GM18868 (cell line): ENCODE results near the gene GLCE.
A peak's percentile ranks its signal among the peaks of the same experiment; 100 is the strongest.

Source experiments
- ATAC-seq: cut with Tn5 transposase; IDR thresholded peaks from one replicate; pipeline ENCODE4 v1.9.1; 2021; ENCODE audit warnings: mild to moderate bottlenecking, moderate library complexity; ENCODE audit not compliant: unreplicated experiment

The GLCE gene

DNA sequence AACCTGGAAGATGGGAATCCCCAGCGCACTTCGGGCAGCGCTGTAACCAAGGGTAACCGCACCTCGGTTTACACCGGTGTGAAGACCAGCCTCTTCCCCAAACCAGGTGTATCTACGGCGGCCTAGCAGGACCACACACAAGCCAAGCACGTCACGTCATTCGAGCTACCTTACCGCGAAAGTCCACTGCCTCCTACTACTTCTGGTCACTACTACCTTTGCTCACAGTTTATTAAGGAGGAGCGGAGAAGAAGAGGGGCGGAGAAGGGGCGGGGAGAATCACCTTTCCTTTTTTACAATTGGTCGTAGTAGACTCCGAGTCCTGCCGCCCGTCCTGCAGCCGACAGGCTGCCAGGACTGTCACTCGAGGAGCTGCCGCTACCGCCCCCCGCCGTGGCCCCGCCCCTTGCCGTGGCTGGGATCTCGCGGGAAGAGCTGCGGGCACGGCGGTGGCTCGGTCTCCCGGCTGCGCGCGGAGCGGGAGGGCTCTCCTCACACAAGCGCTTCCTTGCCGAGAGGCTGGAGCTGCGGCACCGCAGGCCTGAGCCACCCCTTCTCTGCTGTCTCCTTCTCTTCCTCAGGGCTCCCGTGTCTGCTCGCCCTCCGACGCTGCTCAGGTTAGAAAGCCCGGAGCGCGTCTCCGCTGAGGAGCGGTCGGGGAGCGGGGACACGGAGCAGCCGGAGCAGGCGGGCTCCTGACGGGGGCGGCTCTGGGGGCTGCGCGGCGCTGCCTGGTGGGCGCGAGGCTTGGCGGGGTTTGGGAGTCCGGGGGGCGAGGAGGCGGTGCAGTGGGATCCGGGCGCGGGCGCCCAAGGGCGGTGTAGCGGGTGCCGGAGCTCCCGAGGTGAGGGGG is at the start of gene GLCE:
GLCE (plus strand) TSS at position 495 of the 853 bp plus-strand sequence. CDS start 95,172 bp downstream, outside the sequence.
- ATAC-seq = peak; percentile 97

DNA sequence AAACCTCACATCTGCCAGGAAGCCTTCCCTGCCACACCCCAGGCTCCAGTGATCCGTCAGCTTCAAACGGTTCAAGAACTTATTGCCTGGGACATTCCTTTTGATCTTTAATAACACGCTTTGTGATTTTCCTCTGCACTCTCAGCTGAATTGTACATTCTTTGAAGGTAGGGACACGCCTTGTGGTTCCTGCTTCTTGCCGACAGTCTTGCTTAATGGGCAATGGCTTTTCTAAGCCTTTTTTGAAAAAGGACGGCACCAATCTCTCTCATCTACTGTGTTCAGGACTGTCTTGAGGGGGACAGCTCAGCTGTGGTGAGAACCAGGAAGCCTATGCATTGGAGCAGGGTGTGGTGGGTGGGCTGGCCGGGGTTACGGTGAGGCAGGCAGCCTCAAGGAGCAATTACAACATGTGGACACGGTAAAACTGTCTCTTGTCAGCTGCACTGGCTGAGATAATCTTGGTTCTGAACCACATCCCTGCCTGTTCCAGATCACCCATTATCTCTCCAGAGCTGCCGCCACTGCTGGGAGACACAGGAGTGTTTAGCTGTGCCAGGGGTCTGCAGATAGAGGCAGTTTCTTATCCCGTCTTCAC is 46.0 kb upstream of the GLCE start:
- no peak for ATAC-seq

DNA sequence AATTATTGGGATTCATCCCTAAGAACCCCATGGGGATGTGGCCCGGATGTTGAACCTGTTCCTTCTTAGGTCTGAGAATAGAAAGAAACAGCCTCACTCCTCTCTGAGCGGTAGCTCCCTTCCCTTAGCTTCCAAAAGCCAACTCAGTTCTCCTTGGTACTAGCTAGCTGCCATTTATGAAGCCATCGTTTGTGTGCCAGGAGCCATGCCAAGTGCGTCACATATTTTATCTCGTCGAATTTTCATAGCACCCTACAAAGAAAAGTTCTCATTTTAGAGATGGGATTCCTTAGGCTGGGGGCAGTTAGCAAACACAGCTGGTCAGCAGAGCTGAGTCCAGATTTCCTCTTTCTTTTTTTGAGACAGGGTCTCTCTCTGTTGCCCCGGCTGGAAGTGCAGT is 45.4 kb upstream of the GLCE start:
- no peak for ATAC-seq

DNA sequence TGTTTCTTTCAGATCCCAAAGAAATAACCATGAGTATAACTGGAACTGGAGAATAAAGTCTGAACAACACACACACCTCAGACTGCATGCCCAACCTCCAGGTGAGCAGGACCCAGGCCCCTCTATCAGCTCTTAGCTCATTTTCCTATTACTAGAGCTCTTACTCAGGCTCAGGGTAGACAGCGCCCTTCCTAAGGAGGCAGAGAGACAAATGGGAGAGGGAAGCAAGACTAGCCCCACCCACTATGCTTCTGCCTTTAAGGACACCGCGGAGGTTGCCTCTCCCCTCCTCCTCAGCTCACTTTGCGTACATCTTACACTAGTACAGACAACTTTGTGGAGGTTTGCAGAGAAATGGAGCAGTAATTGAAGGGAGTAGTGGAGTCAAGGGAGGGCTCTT is 44.0 kb upstream of the GLCE start:
- ATAC-seq = no peak

DNA sequence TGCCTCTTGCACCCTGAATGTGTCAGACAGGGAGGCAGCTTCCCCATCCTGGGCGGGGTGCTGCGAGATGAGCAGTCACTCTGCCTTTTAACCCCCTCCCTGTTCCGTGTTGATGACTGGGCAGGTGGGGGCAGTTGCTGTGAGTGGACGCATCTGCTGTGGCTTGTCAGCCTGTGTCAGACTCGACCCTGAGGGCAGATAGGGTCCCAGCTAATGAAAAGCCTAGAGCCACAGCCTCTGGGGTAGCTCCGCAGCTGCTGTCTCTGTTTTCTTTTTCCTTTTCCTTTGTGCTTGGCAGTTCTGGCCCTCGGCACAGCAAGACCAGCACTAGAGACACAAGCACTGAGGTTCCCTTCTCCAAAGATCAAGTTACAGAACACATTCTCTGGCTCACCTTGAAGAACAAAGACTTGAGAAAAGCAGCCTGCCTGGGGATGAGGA is 43.0 kb upstream of the GLCE start:
- ATAC-seq = no peak

GRCh38 chr15:69118089-69118488 is 42.3 kb upstream of the GLCE start:
- ATAC-seq = no peak

DNA sequence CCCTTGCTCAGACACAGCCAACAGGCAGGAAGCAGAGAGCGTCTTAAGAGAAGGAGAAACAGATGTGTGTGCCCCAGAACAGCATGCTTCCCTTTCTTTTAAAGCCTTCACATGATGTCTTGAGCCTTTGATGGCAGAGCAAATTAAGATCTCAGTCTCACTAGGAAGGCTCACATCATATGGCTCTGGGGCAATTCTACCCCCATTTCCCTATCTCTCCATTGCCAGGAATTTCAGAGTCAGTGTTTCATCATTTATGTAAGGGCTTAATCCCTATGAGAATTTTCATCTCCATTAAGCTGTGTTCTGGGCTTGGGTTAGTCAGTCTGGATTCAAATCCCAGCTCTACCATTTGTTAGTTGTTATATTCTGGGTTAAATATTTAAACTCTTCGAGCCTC is 41.4 kb upstream of the GLCE start:
- ATAC-seq = no peak

DNA sequence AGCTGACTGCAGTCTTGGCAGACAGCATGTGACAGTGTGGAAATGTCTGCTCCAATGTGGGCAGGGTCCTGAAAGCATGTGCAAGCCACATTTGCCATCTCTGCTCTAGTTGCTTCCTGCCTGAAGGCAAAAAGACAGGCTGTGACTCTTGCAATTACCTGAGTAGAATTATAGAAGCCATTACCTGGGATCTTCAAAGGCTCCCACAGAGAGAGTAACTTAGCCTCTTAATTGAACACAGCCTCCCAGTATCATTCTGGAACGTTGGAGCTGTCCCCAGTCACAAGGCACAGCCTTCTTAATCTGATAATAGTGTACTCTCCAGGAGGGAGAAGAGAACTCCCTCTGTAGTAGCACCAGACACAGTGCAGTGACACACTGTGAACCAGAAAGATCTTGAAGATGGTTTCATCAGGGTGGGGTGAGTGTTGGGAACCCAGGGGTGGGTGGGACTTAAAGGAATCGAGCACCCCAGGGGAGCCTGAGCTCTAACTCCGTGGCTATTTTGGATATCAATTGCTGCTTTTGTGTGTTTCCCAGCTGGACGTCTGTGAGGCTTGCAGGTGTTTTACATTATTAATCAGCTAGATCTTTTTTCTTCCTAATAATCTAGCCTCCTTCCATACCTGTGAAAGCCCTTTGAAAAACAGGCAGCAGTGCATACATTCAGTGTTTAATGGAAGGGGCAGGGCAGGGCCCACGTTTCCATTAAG is 40.6 kb upstream of the GLCE start:
- ATAC-seq = no peak

DNA sequence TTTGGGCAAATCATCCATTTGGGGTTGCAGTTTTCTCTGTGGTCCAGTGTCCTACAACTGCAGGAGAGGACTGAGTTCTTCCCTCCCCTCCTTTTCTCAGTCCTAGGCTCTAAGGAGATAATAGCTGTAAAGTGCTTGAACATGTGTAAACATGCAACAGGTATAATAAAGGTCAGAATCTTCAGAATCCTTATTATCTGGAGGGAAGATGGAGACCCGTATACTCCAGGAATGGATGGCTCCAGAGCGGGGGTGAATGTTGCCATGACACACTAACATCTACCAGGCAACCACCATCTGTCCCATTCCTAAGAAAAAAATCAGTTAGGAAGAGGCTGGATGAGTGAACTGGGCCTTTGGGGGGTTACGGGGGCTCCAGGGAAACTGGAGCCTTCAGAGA is 39.7 kb upstream of the GLCE start:
- no peak for ATAC-seq

GRCh38 chr15:69121198-69121828 is 39.1 kb upstream of the GLCE start:
- ATAC-seq = no peak

DNA sequence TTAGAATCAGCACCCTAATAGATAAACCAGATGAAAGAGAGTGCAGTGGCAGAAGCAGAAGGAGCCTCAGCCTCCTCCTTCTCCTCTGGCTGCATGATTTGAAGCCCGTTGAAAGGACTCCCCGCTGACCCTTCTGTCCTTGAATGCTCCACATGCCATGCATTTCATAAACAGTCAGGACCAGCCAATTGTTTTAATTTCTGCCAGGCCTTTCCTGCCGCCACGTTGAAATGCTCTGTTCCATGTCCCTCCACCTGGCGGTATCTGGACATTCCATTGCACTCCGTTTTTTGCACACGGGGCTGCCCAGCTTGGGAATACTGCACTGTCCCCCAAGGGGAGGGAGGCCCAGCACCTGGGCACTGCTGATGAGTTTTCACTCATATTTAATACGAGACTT is 35.2 kb upstream of the GLCE start:
- no peak for ATAC-seq

- ATAC-seq = no peak
These were observed 34.4 kb upstream of the GLCE start for GRCh38 chr15:69126054-69126469.

GRCh38 chr15:69127306-69127705 is 33.1 kb upstream of the GLCE start:
- no peak for ATAC-seq

DNA sequence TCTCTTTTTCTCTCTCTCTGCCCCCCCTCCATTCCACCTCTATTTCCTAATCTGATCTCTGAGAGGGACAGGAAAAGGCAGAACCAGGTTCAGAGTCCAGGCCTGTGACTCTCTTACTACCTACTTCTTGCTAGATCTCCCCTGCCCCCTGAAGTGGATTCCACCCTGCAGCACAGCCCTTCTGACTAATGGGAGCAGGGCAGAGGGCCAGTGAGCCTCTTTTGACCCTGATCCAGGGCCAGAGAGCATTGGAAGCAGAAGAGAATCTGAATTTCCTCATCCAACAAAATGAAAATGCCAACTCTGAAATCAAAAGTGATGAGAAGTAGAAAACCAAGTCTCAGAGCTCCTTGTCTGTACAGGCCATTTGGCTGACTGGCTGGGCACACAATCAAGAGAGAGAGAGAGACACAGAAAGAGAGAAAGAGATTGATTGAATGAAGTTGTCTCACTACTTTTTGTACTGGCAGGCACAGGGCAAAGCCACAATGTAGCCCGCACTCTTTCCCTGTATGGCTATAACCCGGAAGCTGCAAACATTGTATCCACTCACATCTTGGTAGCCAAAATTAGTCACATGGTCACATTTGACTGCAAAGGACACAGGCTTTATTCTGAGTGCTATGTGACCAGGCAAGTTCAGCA is 31.6 kb upstream of the GLCE start:
- no peak for ATAC-seq

- no peak for ATAC-seq
These were observed 28.8 kb upstream of the GLCE start for GRCh38 chr15:69131362-69132220.

DNA sequence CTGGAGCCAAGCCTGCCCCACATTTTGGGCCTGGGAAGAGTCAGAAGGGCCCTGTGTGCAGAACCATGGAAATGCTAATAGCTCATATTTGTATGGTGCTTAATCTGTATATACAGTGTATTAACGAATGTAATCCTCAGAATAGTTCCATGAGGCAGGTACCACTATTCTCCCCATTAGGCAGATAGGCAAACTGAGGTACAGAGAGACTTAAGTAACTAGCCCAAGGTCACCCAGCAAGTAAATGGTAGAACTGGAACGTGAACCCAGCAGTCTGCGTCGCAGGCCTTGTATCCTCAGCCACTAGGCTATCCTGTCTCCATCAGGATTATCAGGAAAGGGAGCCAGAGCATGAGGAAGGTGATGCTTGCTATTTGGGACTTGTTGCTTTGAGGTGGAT is 28.0 kb upstream of the GLCE start:
- ATAC-seq = no peak

- no peak for ATAC-seq
These were observed 27.2 kb upstream of the GLCE start for GRCh38 chr15:69132977-69133861.

DNA sequence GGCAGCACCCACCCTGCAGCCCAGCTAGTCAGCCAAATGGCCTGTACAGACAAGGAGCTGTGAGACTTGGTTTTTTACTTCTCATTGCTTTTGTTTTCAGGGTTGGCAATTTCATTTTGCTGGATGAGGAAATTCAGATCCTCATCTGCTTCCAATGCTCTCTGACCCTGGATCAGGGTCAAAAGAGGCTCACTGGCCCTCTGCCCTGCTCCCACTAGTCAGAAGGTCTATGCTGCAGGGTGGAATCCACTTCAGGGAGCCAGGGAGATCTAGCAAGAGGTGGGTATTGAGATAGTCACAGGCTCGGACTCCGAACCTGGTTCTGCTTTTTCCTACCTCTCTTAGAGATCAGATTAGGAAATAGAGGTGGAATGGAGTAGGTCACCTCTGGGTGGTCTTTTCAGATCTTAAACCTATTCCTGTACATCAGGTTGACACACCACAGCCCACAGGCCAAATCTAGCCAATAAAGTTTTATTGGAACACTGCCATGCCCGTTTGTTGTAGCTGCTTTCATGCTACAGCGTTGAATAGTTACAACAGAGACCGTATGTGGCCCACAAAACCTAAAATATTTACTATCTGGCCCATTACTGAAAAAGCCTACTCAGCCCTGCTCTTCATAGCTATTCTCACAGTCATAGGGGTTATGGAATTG is 26.4 kb upstream of the GLCE start:
- ATAC-seq = no peak
